Lung (tissue), 12 donors: ENCODE measurements around the gene HS6ST1. TPM values are rescaled to one million over a fixed set of nuclear protein-coding genes. Genes with fewer than 3 reads are reported as not detected.

Experiments used
- ATAC-seq: fragments of 200-7000 bp; cut with Tn5 transposase; one replicate; pipeline ENCODE4 v1.9.1; 2020; ENCODE audit warnings: moderate number of reproducible peaks; ENCODE audit not compliant: insufficient read depth, low FRiP score
- DNase-seq, 3 donors: peaks; one replicate each; pipeline ENCODE4 v3.0.0-alpha.2; 2013 to 2017
- H3K27ac ChIP-seq, 2 donors: one replicate each; pipeline ENCODE4 v1.5.1; 2013; ENCODE audit warnings: mild to moderate bottlenecking in 2 of 2, moderate library complexity in 2 of 2, control low read depth in 1 of 2, inconsistent platforms in 1 of 2, low read depth in 1 of 2, low read length in 1 of 2
- H3K27me3 ChIP-seq, 3 donors: one replicate each; pipeline ENCODE4 v1.5.1; 2013; ENCODE audit warnings: low read length in 2 of 3; ENCODE audit not compliant: control insufficient read depth in 3 of 3, insufficient read depth in 3 of 3
- H3K36me3 ChIP-seq, 4 donors: one replicate each; pipeline ENCODE4 v1.5.1; 2013; ENCODE audit warnings: low read length in 4 of 4, mild to moderate bottlenecking in 1 of 4, moderate library complexity in 1 of 4; ENCODE audit not compliant: control insufficient read depth in 4 of 4, insufficient read depth in 4 of 4
- H3K4me1 ChIP-seq, 5 donors: one replicate each; pipeline ENCODE4 v1.5.1; 2013; ENCODE audit warnings: low read length in 5 of 5, mild to moderate bottlenecking in 2 of 5, moderate library complexity in 1 of 5; ENCODE audit not compliant: control insufficient read depth in 5 of 5, insufficient read depth in 5 of 5
- H3K4me3 ChIP-seq: one replicate; pipeline ENCODE4 v1.5.1; 2013; ENCODE audit warnings: mild to moderate bottlenecking, control low read depth, moderate library complexity
- H3K9ac ChIP-seq, 2 donors: one replicate each; pipeline ENCODE4 v1.5.1; 2013; ENCODE audit warnings: low read length in 2 of 2, control low read depth in 1 of 2; ENCODE audit not compliant: insufficient read depth in 1 of 2
- H3K9me3 ChIP-seq, 4 donors: one replicate each; pipeline ENCODE4 v1.5.1; 2013; ENCODE audit warnings: low read length in 3 of 4, mild to moderate bottlenecking in 1 of 4, moderate library complexity in 1 of 4; ENCODE audit not compliant: control insufficient read depth in 4 of 4, insufficient read depth in 3 of 4
- WGBS, 2 donors: extraction: QIAGEN DNeasy Blood & Tissue Kit; methylation state at CpG; one replicate each; pipeline ENCODE4 v1.1.7; 2013; 5-methylcytosine and 5-hydroxymethylcytosine counted together
- polyA plus RNA-seq, 2 donors: library from polyadenylated mRNA; stranded (reverse); fragments of 200-250 nt; gene quantifications; one replicate each; pipeline ENCODE4 v1.2.1, GENCODE V29; 2013
- total RNA-seq, 2 donors: library from RNA; depleted of rRNA in 1 of 2; stranded (reverse); fragments of >200 nt in 1 of 2; gene quantifications; one replicate each; pipeline ENCODE4 v1.2.1, GENCODE V29; 2014 to 2021
- TF ChIP-seq, protein P1 (sequence below): IDR thresholded peaks from 2 replicates; pipeline ENCODE4 v1.5.1; 2012; ENCODE audit warnings: mild to moderate bottlenecking; ENCODE audit errors: control extremely low read depth, extremely low read depth
- donor health status: control.
- donor health status: control.
- donor health status: Bipolar disorder and iron deficiency.
- donor health status: healthy.
- donor health status: DM: yes; HTN: yes; CAD: no.

Gene HS6ST1
- total and polyA plus RNA-seq, 4 donors = 15.1 to 37.7 (median 29.1) TPM

DNA sequence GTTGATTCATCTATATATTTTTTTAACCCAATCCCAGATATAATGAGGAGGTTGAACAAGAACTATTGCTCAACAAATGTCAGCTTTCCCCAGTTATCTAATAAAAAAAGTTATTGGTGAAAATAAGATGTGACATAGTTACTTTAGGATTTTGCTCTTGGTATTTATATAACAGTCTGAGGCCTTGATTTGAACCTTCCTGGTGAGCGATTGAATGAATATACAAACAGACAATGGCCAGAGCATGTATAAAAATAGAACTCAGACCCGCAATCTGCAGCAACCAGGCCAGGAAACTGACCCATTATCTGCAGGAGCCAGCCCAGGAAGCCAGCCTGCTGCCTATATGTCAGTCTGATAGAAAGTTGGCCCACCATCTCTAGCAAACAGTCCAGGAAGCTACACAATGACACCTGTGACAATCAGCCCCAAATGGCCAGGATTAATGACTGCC, 81.6 kb downstream of the HS6ST1 start:
- peaks cover 0 to 2% (median 0%) of the 10 kb centered on the region in 4 donors for H3K9me3 ChIP-seq
- TF ChIP-seq, protein P1, sequence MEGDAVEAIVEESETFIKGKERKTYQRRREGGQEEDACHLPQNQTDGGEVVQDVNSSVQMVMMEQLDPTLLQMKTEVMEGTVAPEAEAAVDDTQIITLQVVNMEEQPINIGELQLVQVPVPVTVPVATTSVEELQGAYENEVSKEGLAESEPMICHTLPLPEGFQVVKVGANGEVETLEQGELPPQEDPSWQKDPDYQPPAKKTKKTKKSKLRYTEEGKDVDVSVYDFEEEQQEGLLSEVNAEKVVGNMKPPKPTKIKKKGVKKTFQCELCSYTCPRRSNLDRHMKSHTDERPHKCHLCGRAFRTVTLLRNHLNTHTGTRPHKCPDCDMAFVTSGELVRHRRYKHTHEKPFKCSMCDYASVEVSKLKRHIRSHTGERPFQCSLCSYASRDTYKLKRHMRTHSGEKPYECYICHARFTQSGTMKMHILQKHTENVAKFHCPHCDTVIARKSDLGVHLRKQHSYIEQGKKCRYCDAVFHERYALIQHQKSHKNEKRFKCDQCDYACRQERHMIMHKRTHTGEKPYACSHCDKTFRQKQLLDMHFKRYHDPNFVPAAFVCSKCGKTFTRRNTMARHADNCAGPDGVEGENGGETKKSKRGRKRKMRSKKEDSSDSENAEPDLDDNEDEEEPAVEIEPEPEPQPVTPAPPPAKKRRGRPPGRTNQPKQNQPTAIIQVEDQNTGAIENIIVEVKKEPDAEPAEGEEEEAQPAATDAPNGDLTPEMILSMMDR = no peak
- peaks cover 0 to 2% (median 0%) of the 10 kb centered on the region in 3 donors for H3K27me3 ChIP-seq
- H3K36me3 ChIP-seq = no peaks in the 10 kb centered on the region
- ATAC-seq (no peak), DNase-seq (no peak)
- H3K9ac ChIP-seq = no peak overlapping the region
- H3K4me3 ChIP-seq = no peak overlapping the region
- H3K4me1 ChIP-seq = peaks cover 0 to 5% (median 0%) of the 10 kb centered on the region in 5 donors
- 65 to 77% methylated on average over 2 of the region's 2 CpGs for WGBS, 2 donors
- H3K27ac ChIP-seq = no peak overlapping the region

DNA sequence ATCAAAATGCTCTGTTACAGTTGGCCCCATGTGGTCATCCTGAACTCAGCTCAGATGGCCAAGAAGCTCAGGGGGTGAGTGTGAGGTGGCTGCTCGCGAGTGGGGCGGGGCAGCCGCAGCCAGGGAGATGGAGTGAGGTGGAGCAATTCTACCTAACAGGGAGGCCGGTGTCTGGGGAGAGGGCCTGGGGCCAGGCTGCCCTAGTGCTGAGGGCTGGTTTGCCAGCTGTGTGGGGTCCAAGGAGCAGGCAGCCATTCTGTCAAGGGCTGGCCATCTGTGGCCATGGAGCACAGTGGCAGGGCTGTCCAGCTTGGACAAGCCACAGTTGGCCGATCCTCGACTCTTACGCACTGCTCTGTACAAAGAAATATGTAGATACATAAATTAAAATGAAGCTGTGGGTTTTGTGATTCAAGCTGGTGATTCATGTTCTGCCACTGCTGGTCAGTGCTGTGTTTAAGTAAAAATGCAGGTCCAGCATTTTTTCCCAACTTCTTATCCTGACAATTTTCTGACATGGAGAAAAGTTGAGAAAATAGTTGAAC, 82.1 kb downstream of the HS6ST1 start:
- TF ChIP-seq, protein P1 = no peak
- DNase-seq (no peak), ATAC-seq (no peak)
- Histone ChIP-seq H3K9ac (no peak overlapping the region), H3K9me3 (peaks cover 0 to 2% (median 0%) of the 10 kb centered on the region in 4 donors), H3K4me1 (peaks cover 0 to 5% (median 0%) of the 10 kb centered on the region in 5 donors), H3K4me3 (no peak overlapping the region), H3K27ac (no peak overlapping the region), H3K36me3 (no peaks in the 10 kb centered on the region), H3K27me3 (peaks cover 0 to 2% (median 0%) of the 10 kb centered on the region in 3 donors)
- WGBS, 2 donors = 89 to 92% methylated on average over 8 of the region's 8 CpGs

DNA sequence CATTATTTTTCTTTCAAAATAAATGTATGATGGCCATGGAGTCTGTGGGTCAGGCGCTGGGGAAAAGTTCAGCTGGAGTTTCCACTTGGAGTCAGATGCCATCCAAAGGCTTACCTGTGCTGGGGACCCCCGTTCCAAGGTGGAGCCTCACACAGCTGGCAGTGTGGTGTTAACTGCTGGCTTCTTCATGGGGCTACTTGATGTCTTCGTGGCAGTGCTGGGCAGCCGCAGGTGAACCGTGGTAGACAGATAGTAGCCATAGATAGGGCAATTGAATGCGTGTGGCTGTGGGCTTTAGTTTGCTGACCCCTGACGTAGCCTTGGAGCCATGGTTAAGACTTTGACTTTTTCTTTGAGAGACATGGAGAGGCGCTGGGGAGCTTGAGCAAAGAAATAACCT, 83.1 kb downstream of the HS6ST1 start:
- Histone ChIP-seq H3K4me3 (no peak overlapping the region), H3K9ac (no peak overlapping the region), H3K9me3 (peaks cover 0 to 2% (median 0%) of the 10 kb centered on the region in 4 donors), H3K27ac (no peak overlapping the region), H3K4me1 (peaks cover 0 to 5% (median 0%) of the 10 kb centered on the region in 5 donors), H3K27me3 (peaks cover 0 to 2% (median 0%) of the 10 kb centered on the region in 3 donors), H3K36me3 (no peaks in the 10 kb centered on the region)
- DNase-seq (no peak), ATAC-seq (no peak)
- TF ChIP-seq, protein P1 = no peak
- 89 to 96% methylated on average over 8 of the region's 8 CpGs for WGBS, 2 donors
